Muscle of leg (tissue), 11 donors: Measurements from ENCODE around the gene PSMD9. TPM values are rescaled to one million over a fixed set of nuclear protein-coding genes. Genes with fewer than 3 reads are reported as not detected.

ENCODE experiments used
- DNase-seq: peaks from one replicate; pipeline ENCODE4 v3.0.0; 2013
- H3K27ac ChIP-seq: one replicate; pipeline ENCODE4 v1.5.1; 2013; ENCODE audit warnings: mild to moderate bottlenecking, low read length, control low read depth
- H3K27me3 ChIP-seq: one replicate; pipeline ENCODE4 v1.6.1; 2013; ENCODE audit warnings: low read length; ENCODE audit not compliant: control insufficient read depth, insufficient read depth
- H3K36me3 ChIP-seq: one replicate; pipeline ENCODE4 v1.6.1; 2013; ENCODE audit warnings: low read length; ENCODE audit not compliant: control insufficient read depth, insufficient read depth
- H3K4me1 ChIP-seq: one replicate; pipeline ENCODE4 v1.6.1; 2013; ENCODE audit warnings: low read length; ENCODE audit not compliant: control insufficient read depth, insufficient read depth
- H3K4me3 ChIP-seq: one replicate; pipeline ENCODE4 v1.5.1; 2013; ENCODE audit warnings: low read length, control low read depth
- H3K9me3 ChIP-seq: replicated peaks from 2 replicates; pipeline ENCODE4 v1.6.1; 2013; ENCODE audit warnings: low read depth, low read length; ENCODE audit not compliant: control insufficient read depth
- whole genome bisulfite sequencing: methylation state at CpG from one replicate; pipeline ENCODE4 v1.1.5; 2013; ENCODE audit warnings: missing lambda C conversion rate; ENCODE audit not compliant: insufficient coverage; 5-methylcytosine and 5-hydroxymethylcytosine counted together
- polyA plus RNA-seq, 8 donors: library from polyadenylated mRNA; unstranded; fragments of 120-200 nt; gene quantifications; one replicate each; pipeline versions ENCODE4 v1.2.1 to v1.2.3, GENCODE V29; 2013; ENCODE audit warnings: inconsistent platforms in 1 of 8, low replicate concordance in 1 of 8; ENCODE audit not compliant: insufficient read length in 8 of 8, insufficient read depth in 1 of 8
- total RNA-seq: library from RNA; stranded (reverse); fragments of 120-200 nt; gene quantifications from one replicate; pipeline ENCODE4 v1.2.4, GENCODE V29; 2013

The PSMD9 gene
- total and polyA plus RNA-seq, 9 donors, result 42.9 to 55.9 (median 48.4) TPM

DNA sequence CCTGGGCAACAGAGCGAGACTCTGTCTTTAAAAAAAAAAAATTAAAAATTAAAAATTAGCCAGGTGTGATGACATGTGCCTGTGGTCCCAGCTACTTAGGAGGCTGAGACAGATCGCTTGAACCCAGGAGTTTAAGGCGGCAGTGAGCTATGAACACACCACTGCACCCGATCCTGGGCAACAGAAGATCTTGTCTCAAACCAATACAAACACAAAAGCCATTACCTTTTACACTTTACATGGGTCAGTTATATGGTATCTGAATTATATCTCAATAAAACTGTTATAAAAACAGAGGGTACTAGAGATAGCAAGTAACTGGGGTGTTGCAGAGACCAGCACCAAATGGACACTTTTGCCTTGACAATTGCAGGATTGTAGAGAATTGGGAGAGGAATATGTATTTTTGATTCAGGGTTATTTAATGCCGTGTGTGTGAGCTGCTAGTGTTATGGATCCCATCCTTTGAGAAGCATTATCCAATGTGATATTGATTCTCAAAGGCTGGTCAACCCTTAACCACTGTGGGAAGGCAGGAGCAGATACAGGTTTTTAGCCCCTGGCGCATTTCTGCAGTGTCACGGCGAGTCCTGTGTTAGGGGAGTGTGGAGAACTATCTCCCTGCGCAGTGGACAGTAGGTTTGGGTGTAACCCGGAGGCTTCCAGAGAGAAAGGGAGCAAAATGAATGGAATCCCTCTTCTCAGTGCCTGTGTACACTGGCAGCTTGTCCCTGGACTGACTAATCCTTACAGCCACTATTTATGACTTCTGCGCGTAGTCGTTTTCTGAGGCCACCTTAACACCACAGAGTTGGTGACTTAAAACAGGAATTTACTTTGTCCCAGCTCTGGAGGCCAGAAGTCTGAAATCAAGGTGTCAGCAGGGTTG, 4.3 kb downstream of the PSMD9 start:
- Histone ChIP-seq H3K9me3 (no peaks in the 10 kb centered on the region), H3K27me3 (no peaks in the 10 kb centered on the region), H3K4me1 (peaks cover 12% of the 10 kb centered on the region), H3K27ac (no peak overlapping the region), H3K4me3 (no peak overlapping the region), H3K36me3 (peaks cover 42% of the 10 kb centered on the region)
- 73% methylated on average over 7 of the region's 13 CpGs for WGBS
- DNase-seq, result no peak

DNA sequence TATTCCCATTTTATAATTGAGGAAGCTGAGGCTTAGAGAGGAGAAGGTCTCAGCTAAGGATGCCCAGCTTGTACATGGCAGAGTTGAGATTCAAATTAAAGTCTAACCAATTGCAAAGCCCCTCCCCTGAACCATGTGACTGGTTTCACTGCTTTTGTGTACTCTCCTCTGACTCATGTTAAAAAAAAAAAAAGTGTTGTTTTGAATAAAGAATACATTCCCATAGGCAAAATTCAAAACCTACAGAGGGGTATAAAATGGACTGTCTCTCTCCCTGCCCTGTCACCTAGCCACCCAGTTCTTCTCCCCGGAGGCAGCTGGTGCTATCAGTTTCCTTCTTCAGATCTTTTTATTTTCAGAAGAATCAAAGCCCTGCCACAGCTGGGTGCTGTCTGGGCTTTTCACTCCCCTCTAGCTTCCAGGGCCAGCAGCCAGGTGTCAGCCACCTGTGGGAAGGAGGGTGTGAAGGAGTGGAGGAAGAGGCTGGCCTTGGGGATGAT, 5.4 kb downstream of the PSMD9 start:
- Histone ChIP-seq H3K27me3 (no peaks in the 10 kb centered on the region), H3K36me3 (peaks cover 46% of the 10 kb centered on the region), H3K4me1 (peaks cover 10% of the 10 kb centered on the region), H3K9me3 (no peaks in the 10 kb centered on the region), H3K27ac (no peak overlapping the region), H3K4me3 (no peak overlapping the region)
- DNase-seq, result no peak
- WGBS, result no CpG with 5 or more reads among the region's 1 CpG

DNA sequence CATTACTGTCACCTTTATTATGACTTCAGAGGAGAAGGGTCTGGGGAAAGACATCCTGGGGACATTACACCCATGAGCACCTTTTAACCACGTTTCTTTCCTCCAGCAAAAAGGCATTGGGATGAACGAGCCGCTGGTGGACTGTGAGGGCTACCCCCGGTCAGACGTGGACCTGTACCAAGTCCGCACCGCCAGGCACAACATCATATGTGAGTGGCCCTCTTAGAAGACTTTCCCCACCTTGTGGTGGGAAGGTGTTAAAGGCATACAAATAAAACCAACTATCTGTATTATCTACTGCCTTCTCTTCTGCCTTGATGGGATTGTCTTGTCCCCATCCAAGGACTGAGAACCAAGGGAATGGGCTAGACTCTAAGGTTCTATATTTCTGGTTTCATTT, 6.0 kb downstream of the PSMD9 start:
- no CpG with 5 or more reads among the region's 7 CpGs for WGBS
- Histone ChIP-seq H3K27me3 (no peaks in the 10 kb centered on the region), H3K4me3 (no peak overlapping the region), H3K9me3 (no peaks in the 10 kb centered on the region), H3K4me1 (peaks cover 5% of the 10 kb centered on the region), H3K36me3 (peaks cover 52% of the 10 kb centered on the region), H3K27ac (no peak overlapping the region)
- peak; percentile 41 for DNase-seq

- WGBS, result 80% methylated on average over 1 of the region's 5 CpGs
- no peak for DNase-seq
Measured at GRCh38 chr12:121898287-121898686, 9.7 kb downstream of the PSMD9 start.

DNA sequence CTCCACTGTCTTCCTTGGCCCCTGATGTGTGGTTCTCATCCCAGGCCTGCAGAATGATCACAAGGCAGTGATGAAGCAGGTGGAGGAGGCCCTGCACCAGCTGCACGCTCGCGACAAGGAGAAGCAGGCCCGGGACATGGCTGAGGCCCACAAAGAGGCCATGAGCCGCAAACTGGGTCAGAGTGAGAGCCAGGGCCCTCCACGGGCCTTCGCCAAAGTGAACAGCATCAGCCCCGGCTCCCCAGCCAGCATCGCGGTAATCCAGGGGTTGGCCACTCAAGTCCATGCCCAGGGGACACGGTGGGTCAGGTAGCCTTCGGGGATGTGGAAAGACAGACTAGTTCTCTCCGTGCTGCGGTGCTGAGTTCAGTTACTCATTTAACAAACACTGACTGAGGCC, 11.0 kb downstream of the PSMD9 start:
- 83% methylated on average over 13 of the region's 14 CpGs for WGBS
- H3K4me3 ChIP-seq, result no peak overlapping the region
- no peaks in the 10 kb centered on the region for H3K4me1 ChIP-seq
- H3K9me3 ChIP-seq, result no peaks in the 10 kb centered on the region
- H3K27me3 ChIP-seq, result no peaks in the 10 kb centered on the region
- H3K27ac ChIP-seq, result no peak overlapping the region
- peaks cover 70% of the 10 kb centered on the region for H3K36me3 ChIP-seq
- DNase-seq, result no peak

More at GRCh38 chr12:121898287-121898686, 9.7 kb downstream of the PSMD9 start:
- no peaks in the 10 kb centered on the region for H3K9me3 ChIP-seq
- no peak overlapping the region for H3K4me3 ChIP-seq
- no peaks in the 10 kb centered on the region for H3K4me1 ChIP-seq
- no peak overlapping the region for H3K27ac ChIP-seq
- no peaks in the 10 kb centered on the region for H3K27me3 ChIP-seq
- H3K36me3 ChIP-seq, result peaks cover 72% of the 10 kb centered on the region

- peaks cover 58% of the 10 kb centered on the region for H3K36me3 ChIP-seq
- no peak overlapping the region for H3K4me3 ChIP-seq
- WGBS, result 83% methylated on average over 1 of the region's 2 CpGs
Measured at GRCh38 chr12:121903202-121903601, 14.6 kb downstream of the PSMD9 start.

GRCh38 chr12:121905746-121906145, 17.2 kb downstream of the PSMD9 start:
- Histone ChIP-seq H3K4me3 (no peak overlapping the region), H3K36me3 (peaks cover 60% of the 10 kb centered on the region), H3K27ac (no peak overlapping the region), H3K9me3 (no peaks in the 10 kb centered on the region), H3K27me3 (no peaks in the 10 kb centered on the region), H3K4me1 (no peaks in the 10 kb centered on the region)
- WGBS, result no CpG with 5 or more reads among the region's 4 CpGs
- no peak for DNase-seq

More at GRCh38 chr12:121903202-121903601, 14.6 kb downstream of the PSMD9 start:
- no peak for DNase-seq
- no peaks in the 10 kb centered on the region for H3K27me3 ChIP-seq
- no peaks in the 10 kb centered on the region for H3K9me3 ChIP-seq
- no peaks in the 10 kb centered on the region for H3K4me1 ChIP-seq
- no peak overlapping the region for H3K27ac ChIP-seq

- H3K27ac ChIP-seq, result no peak overlapping the region
- WGBS, result 60% methylated on average over 2 of the region's 2 CpGs
Measured at GRCh38 chr12:121908702-121909101, 20.1 kb downstream of the PSMD9 start.

GRCh38 chr12:121911824-121912585, 23.4 kb downstream of the PSMD9 start:
- no peaks in the 10 kb centered on the region for H3K27me3 ChIP-seq
- no peak for DNase-seq
- H3K4me3 ChIP-seq, result no peak overlapping the region
- 92% methylated on average over 7 of the region's 14 CpGs for WGBS
- H3K27ac ChIP-seq, result no peak overlapping the region
- peaks cover 50% of the 10 kb centered on the region for H3K36me3 ChIP-seq
- H3K4me1 ChIP-seq, result peaks cover 6% of the 10 kb centered on the region
- H3K9me3 ChIP-seq, result no peaks in the 10 kb centered on the region

More at GRCh38 chr12:121908702-121909101, 20.1 kb downstream of the PSMD9 start:
- Histone ChIP-seq H3K4me1 (no peaks in the 10 kb centered on the region), H3K27me3 (no peaks in the 10 kb centered on the region), H3K4me3 (no peak overlapping the region), H3K9me3 (no peaks in the 10 kb centered on the region), H3K36me3 (peaks cover 43% of the 10 kb centered on the region)
- no peak for DNase-seq

DNA sequence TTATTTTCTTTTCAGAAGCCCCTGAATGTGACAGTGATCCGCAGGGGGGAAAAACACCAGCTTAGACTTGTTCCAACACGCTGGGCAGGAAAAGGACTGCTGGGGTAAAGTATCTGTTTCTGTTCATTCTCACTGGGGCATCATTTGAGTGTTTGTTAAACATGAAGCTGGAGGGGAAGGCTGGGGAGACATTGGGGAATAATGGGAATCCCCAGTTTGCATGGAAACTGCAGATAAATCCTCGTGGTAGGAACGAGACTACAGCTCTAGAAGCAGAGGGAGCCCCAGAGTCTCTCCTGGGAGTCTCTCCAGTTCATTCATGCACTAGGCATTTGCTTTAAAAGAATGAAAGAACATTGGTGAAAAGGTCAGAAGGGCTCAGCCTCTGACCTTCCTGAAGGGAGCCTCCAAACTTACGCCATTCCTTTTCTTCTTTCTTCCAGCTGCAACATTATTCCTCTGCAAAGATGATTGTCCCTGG, 27.3 kb downstream of the PSMD9 start:
- H3K36me3 ChIP-seq, result peaks cover 41% of the 10 kb centered on the region
- WGBS, result 80% methylated on average over 5 of the region's 5 CpGs
- peaks cover 17% of the 10 kb centered on the region for H3K4me1 ChIP-seq

More for the DNA sequence above, 27.3 kb downstream of the PSMD9 start:
- Histone ChIP-seq H3K27me3 (no peaks in the 10 kb centered on the region), H3K27ac (no peak overlapping the region), H3K4me3 (no peak overlapping the region), H3K9me3 (no peaks in the 10 kb centered on the region)
- peak; percentile 10 for DNase-seq
